DMS114 treated with DMSO at 0.1 percent for 48 hours (cell line): ENCODE measurements around the gene LCE1C.

Experiments used
- DNase-seq: peaks from one replicate; lab custom pipeline; 2025; ENCODE audit not compliant: unreplicated experiment; lab: John Stamatoyannopoulos, UW

The LCE1C gene

DNA sequence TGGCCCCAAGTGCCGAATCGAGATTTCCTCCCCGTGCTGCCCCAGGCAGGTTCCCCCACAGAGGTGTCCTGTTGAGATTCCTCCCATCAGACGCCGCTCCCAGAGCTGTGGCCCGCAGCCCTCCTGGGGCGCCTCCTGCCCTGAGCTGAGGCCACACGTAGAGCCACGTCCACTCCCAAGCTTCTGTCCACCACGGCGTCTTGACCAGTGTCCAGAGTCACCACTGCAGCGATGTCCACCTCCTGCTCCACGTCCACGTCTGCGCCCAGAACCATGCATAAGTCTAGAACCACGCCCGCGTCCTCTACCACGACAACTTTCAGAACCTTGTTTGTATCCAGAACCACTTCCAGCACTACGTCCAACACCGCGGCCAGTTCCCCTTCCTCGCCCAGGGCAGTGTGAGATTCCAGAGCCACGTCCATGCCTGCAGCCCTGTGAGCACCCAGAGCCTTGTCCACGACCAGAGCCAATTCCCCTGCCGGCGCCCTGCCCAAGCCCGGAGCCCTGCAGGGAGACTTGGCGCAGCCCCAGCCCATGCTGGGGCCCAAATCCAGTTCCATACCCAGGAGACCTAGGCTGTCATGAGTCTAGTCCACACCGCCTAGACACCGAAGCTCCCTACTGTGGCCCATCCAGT lies 45.8 kb downstream of the LCE1C start:
- no peak for DNase-seq

DNA sequence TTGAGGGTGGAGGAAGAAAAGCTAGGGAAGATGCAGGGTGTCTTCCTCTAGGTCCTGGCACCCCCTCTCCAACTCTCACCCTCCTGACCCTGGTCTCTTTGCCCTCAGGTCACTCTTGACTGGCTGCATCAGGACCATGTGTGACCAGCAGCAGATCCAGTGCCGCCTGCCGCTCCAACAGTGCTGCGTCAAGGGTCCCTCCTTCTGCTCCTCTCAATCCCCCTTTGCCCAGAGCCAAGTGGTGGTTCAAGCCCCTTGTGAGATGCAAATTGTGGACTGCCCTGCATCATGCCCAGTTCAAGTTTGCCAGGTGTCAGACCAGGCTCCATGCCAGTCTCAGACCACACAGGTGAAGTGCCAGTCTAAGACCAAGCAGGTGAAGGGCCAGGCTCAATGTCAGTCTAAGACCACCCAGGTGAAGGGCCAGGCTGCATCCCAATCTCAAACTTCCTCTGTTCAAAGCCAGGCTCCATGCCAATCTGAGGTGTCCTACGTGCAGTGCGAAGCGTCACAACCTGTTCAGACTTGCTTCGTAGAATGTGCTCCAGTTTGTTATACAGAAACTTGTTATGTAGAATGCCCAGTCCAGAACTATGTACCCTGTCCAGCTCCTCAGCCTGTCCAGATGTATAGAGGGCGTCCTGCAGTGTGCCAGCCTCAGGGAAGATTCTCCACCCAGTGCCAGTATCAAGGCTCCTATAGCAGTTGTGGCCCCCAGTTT lies 46.8 kb downstream of the LCE1C start:
- no peak for DNase-seq

DNA sequence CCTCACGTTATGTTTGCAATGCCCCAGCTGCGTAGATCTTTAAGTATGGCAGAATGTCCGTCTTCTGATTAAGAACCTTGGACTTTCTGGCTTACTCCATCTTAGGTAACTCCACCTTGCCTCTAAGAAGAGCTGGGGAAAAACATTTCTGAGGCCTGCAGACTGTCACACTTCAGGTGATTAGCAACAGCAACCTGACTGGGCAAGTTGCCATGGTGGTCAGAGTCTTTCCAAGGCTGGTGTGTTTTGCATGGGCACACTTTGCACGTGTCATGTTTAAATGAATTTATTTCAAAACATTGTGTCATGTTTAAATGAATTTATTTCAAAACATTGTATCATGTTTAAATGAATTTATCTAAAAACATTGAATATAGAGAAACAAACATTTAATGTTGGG lies 47.8 kb downstream of the LCE1C start:
- DNase-seq, result no peak

DNA sequence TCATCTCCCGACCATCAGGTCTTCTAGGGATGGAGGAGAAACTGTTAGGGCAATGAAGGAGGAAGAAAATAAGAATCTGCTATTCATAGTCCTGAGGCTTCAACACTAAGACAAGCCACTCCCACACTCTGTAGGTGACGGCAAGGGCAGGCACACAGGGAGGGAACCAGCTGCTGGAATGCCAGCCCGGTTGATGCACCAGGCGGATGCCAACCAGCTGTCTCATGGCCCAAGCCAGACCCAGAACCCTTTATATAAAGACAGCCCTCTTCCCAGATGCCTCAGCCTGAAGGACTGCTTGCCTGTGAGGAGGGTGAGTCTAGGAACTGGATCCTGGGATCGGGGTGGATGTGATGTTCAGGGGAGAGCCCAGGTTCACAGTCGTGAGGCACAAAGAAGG lies 48.7 kb downstream of the LCE1C start, which contains the start of gene KPRP:
TSS of gene KPRP (plus strand) at position 279 of the 400 bp plus-strand sequence. CDS start 1,564 bp downstream, outside the sequence.
- DNase-seq, result no peak

DNA sequence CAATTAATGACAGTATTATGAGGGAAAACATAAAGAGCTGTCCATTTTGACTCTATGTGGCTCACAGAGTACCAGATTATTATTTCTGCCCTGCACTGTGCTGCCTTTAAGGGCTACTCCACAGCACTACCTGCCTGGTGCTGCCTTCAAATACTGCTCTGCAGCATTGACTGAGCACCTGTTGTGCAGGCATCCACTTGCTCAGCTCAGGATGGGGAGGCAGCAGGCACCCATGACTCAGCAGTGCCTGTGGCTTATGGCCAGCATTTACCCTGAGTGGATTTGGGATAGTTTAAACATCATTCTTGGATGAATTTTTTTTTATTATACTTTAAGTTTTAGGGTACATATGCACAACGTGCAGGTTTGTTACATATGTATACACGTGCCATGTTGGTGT lies 49.6 kb downstream of the LCE1C start:
- DNase-seq, result no peak
